DMS 273 treated with DMSO at 0.1 percent for 48 hours (cell line): ENCODE data around the gene CXCL12.

Experiments
- DNase-seq: peaks from one replicate; lab custom pipeline; 2025; lab: John Stamatoyannopoulos, UW

Gene CXCL12

DNA sequence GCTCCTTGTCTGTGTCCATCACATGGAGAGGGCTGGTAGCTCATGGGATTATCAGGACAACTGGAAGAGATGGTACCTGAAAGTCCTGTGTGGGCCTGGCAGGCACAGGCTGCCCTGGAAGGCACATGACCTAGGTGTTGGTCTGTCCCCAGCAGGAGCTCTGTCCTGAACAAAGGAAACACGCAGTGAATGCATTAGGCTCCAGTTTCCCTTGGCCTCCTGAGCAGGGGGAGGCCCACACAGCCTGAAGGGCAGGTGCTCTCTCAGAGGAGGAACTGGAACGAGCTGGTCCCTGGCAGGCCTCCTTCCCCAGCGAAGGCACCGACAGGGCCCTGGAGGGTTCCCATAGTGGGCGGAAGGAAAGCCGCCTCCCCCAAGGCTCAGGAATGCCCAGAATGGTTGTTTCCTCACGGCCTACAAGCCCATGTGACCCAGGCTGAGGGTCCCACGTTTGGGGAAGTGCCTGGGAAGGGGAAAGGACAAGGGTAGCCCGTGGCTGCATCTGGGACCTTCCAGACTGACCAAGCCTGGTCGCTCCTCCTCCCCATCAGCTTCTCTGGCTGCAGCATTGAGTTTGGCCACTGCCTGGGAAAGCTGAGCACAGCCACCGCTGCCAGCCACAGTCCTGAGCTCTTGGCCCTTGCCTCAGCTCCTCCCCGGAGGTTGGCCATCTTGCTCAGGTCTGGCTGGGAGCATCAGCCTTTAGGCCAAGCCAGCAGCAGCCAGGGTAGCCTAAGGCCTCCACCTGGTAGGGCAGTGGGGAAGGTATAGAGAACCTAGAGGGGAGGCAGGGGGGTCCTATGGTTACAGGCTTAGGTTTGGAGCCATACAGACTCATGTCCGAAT, 21.8 kb downstream of the CXCL12 start:
- no peak for DNase-seq

DNA sequence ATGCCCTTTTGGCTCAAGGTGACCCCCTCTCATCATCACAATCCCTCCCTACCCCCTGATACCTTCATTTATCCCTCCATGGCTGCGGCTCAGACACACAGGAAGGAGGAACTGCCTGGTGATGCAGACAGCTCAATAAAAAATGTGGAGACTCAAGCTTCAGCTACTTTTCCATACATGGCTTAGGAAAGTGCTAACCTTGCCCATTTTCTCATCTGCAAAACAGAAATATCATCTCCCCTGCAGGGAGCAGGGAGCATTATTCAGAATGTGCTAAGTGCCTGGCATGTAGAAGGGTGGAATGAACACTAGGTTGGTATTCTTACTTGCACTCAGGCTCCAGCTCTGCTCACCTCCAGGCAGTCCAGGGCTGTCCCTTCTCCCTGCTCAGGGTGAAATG, 23.8 kb downstream of the CXCL12 start:
- no peak for DNase-seq

DNA sequence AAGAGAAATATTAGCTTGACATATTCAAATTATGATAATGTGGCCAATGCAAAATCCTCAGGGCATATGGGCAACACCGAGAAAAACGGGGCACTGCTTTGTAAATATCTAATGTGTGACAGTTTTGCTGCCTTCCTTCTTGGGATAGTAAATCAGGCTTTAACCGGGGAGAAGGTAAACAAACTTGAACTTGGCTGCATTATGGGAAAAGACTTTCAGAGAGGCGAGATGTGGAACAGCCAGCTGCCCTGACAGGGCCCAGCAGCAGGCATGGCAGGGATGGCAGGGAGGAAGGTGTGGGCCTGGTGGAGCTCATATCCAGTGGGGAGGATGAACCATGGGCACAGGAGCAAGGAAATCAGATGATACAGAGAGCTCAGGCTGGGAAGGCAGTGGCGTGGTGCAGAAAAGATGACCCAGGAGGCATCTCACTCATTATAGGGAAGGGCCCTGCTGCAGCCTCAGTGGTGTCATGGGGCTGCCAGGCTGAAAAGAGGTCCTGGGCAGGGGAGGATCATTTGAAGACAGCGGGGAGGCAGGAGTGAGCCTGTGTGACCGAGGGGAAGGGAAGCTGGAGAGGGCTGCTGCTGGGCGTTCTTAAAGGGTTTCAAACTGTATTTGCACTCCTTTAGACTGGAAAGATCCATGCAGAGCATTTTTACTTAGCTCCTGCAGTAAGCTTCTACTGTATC, 26.7 kb downstream of the CXCL12 start:
- DNase-seq: no peak

DNA sequence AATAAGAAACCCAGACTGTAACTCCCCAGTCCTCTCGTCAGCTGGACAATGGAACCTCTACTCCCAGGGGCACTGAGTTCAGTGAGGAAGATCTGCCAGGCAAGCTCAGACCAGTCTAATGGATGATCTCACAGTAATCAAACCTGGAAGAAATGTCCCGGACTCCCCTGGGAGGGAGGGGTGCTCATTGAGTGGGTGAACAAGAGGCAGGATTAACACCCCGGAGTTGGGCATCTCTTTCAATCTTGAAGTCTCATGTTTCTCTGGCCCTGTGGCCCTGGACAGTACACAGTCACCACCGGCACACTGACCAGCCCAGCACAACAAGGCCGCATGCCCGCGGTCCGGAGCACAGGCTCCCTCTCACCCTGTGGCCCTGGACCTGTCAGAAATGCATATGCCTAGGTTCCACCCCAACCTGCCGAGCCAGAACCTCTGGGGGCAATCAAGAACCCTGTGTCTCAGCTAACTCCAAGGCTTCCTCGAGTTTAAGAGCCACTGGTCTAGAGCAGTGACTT, 27.8 kb downstream of the CXCL12 start:
- DNase-seq: no peak

DNA sequence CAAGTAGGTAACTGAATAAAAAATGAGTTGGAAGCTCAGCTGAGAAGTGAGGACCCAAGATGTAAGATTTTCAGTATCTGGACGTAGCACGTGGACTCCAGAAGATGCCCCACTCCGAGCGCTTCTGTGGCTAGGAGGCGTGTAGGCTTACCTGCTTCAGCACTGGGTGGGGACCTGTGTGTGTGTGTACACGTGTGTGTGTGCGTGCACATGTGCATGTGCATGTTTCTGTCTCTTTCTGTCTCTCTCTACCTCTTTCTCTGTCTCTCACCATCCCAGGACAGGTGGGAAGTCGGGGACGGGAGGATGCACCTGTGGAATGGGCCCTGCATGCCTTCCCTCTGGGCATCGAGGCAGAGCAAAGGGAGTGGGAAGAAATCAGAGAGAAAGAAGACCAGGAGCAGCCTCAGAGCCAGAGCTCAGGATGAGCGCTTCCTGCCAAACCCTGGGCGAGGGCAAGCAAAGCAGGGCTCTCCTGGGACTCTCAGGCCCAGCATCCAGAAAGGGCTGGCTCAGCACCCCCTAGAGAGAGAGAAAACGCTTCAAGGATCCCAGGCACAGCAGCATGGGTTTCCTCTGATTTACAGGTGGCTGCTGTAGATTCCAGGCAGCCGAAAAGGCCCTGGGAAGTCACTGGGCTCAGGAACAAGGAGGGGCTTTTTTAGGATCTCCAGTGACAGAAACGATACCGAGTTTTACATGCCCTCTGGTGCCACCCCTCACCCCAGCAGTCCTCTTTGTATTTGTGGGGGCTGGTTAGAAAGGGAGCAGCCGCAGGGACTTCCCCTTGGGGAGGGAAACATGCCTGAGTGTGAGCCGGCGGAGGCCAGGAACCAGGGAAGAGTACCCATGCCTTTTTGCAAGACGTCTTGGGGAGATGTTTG, 28.5 kb downstream of the CXCL12 start:
- no peak for DNase-seq

DNA sequence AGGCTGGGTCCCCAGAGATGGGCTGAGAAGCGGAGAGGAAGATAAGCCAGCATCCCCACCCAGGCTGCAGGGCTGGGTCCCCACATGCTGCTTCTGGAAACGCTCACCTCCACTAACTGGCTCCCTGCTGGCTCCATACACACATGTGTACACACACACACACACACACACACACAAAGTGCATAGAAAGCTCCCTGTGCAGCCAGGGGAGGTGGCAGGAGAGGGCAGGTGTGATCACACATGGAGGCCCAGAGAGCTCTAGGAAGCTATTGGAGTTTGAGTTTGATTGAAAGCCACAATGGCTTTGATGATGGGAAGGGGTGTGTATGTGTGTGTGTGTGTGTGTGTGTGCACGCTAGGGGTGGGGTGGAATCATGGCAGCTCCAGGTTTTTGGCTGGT, 29.3 kb downstream of the CXCL12 start:
- no peak for DNase-seq

DNA sequence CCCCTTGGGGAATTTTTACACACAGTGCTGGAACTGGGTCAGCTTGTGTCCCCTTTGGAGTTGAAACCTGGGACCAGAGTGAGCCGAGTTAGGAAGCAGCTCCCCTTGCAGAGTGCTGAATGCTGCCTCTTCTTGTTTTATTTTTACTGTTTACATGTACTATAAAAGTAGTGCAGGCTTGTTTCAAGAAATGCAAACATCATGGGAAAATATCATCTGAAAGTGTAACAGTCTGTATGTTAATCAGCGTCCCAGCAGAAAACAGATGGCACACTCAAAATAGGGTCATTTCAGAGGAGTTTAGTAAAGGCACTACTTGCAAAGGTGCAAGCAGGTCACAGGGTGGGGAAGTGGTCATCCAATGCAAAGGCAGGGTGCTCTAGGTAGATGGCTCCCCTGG, 30.1 kb downstream of the CXCL12 start:
- DNase-seq: no peak

DNA sequence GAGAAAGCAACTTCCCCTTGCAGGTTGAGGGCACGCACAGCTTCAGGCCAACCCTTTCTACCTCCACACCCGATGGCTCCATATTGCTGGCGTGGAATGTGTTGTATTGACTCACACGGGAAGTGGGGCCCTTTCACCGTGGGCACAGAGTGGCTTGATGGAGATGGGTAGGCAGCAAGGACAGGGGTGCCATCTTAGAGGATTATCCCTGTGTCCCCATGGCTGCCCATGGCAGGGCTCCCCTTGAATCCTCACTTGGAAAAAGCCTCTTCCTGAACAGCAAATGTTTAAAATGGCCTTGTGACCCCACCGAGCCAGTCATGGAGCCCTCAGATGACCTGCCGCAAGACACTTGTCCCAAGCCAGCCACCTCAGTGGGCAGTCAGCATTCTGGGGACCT, 31.2 kb downstream of the CXCL12 start:
- no peak for DNase-seq

DNA sequence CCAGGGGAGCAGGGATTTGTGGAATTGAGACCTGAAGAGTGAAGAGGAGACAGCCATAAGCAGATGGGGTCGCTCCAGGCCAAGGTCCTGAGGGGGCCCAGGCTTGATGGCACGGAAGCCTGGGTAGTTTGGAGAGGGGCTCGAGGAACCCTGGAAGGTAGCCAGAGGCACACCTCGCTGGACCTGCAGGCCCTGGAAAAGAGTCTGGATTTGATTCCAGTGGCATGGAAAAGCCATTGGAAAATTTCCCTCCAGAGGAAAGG, 31.8 kb downstream of the CXCL12 start:
- no peak for DNase-seq

DNA sequence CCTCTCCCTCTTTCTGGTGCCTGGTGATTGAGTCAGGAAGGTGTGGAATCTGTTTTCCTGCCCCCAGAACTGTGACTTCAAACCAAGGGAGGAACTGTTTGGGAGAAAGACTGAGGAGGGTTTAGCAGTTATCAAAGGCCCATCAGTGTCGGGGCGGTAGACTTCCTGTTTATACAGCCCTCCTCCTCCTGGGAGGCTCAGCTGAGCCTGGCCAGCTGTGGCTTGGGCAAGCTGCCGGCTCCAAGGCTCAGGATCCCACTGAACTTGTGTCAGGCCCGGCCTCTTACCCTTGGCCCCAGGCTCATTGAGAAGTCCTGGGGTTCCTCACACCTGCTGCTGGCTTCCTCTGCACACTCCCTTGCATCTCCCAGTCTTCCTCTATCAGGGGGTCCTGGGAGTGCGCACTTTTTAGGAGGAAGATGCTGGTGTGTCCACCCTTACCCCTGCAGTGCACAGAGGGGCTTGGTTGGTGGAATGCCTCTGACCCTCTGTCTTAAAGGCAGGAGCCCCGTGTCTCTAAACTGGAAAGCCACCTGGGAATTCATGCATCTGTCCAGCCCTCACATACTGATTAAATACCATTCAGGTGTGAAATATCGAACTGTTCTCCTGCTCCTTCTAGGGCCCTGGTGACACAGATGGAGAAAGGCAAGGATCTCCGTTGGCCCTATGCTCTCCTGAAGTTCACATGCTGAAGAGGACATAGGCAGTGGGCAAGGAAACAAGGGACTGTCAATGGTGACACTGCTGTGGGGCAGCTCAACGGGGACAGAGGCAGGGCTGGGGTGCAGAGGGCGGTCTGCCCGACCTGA, 32.4 kb downstream of the CXCL12 start:
- DNase-seq: peak; percentile 33

DNA sequence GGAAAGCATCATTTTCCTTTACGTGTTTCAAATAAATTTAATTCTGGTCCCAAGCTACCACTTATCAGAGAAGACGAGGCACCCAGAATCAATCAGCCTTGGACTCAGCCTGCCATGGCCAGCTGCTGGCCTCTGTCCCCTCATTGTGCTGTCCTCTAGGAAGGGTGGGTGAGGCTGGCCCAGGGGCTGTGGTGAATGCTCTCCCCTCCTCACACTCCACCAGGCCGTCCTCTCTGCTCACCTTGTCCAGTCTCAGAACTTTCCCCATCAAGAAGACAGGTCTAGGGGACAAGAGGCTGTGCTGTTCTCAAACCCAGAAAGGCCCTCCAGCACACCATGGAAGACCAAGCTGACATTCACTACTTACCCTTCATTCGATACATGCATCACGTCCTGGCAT, 36.4 kb downstream of the CXCL12 start:
- no peak for DNase-seq

DNA sequence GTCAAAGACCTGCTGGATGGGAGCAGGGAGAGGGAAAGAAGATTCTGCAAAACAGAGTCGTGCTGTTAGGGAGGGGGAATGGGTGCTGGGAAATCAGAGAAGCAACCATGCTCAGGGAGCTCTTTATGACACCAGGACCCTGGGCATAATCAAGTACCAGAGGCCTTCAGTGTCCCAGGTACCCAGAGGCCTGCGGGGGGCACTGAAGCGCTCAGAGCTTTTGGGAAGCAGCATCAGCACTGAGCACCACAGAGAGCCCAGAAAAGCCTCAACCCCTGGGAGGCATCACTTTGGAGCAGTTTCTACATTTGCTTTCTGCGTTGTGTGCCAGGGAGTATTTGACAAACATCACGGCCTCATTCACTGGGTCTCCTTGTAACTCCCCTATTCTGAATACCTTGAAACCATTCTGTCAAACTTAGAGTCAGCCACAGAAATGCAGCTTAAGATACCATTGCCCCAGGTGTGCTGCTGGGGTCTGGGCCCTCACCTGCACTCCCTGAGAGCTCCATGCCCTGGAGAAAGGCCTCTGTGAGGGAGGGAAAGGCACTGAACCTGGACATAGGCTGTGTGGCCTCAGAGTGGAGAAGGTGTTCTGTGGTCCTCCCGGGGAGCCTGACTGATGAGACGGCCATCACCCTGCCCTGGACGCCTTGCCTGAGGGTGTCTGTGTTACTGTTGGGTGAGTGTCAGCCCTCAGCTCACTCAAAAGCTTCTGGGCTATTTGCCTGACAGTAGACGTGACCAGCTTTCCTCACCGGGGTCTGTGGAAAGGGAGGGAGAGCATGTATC, 37.1 kb downstream of the CXCL12 start:
- no peak for DNase-seq

DNA sequence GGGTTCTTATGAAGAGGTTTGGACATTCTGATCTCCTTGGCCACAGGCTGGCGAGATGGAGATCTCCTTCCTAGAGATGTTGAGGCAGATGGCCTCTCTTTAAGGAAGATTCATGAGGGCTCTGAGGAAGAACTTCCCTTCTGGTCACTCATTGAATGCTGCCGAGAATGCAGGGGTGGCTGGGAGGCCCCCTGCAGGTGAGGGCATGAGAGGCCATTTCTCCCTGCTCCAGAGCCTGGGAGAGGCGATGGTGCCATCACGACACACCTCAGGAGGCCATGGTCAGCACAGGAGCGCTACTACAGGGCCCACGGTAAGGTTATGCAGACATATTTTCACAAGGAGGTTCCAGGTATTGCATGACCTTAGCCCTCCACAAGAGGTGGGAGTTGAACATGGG, 40.2 kb downstream of the CXCL12 start:
- DNase-seq: no peak

DNA sequence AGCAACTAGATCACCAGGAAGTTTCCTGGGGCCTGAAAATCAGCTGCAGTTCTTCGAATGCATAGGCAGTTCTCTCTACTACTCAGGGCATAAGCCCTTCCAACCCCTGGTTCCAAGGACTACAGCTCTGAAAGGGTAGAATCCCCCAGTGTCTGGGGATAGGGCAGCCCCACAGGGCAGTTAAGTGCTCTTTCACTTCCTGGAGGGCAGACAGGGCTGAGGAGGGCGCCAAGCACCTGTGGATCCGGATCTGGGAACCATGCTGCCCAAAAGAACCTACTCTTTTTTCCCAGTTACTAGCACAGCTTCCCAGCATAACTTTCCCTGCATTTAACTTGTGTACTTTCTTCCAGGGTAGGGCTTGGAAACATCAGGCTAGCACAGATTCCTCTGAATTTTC, 41.1 kb downstream of the CXCL12 start:
- no peak for DNase-seq

DNA sequence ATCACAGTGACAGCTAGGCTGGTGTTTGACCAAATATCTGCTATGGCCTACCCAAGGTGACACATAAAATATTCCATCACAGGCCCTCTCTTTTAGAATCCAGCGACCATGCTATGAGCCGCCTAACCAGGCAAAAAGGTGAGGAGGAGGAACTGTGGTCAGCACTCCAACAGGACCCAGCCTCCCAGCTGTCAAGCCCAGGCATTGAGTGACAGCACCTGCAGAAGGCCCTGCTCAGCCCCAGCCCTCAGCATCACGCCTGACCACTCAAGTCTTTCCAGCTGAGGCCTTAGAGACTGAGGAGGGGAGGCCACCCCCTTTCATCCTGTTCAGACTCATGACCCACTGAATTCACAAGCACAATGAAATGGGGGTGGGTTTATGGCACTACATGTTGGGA, 43.0 kb downstream of the CXCL12 start:
- DNase-seq: no peak

DNA sequence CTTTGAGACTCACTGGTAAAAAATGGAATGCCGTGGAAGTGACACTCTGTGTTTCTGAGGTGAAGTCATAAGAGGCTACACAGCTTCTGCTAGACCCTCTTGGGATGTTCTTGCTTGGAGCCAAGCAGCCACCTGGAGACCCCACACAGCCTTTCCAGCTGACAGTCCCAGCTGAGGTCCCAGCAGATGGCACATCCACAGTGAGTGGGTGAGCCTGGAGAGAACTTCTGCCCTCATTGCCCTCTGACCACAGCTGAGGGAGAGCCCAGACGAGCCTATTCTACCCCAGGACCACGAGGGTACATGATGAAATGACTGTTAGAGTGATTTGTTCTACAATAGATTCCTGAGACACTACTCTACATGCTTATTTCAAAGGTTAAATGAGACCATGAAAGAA, 44.3 kb downstream of the CXCL12 start:
- DNase-seq: no peak

DNA sequence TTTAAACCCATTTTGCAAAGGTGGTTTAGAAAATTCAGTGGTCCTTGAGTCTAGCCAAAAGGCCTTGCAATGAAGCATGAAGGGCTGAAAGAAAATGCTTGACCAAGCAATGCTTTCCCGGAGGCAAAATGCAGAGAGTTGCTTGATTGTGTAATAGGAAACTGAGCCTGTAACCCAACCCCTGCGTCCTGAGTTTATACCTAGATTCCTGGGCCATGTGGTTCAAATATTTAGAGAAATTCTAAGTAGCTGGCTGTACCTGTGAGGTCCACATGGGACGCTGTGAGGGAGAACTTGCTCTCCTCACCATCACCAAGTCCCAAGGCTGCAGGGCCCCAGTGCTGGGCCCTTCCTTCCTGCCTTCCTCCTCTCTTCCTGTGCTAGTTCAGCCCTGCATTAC, 45.7 kb downstream of the CXCL12 start:
- DNase-seq: no peak

DNA sequence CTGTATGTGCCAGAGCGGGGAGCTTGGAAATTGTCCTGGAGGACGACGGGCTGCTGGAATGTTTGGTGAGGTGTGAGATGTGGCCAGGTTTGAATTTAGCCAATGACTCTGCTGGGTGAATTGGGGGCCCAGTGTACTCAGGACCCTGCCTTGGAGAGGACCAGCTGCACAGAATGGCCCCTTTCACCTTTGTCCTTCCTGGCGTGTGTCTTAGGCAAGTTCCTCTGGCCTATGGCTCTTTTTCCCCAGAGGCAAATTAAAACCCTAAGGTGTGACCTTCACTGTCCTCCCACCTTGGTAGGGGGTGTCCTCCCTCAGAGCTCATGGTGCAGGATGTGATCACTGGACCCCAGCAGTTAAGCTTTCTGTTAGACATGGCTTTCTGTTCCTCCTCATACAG, 47.8 kb downstream of the CXCL12 start:
- DNase-seq: no peak

DNA sequence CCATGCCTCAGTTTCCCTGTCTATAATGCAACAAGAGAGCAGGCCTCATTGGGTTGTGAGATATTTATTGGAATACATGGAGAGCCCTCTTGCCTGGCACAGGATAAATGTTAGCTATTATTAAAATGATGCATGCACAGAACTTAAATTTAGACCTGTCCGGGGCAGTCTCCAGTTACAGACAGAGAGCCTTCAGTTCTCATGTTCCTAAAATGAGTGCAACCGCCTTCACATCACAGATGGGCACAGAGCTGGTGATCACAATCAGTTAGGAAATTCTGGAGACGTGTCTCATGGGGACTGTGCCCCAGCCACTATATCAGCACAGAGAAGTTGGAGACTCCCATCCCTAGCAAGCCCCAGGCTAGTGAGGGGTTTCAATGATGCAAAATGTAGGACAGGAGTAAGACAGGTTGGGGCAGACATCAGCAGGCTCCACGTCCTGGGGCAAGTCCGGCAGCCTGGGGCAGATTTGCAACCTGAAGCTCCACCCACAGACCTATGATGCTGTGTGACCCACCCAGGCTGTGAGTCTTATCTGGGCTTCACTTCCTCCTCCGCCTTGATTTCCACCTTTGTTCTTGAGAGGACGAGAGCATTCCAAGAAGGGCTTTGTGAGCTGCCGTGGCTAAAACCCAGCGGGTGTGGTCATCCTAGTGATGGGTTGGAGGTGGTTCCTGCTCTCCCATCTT, 49.4 kb downstream of the CXCL12 start:
- DNase-seq: peak; percentile 20

DNA sequence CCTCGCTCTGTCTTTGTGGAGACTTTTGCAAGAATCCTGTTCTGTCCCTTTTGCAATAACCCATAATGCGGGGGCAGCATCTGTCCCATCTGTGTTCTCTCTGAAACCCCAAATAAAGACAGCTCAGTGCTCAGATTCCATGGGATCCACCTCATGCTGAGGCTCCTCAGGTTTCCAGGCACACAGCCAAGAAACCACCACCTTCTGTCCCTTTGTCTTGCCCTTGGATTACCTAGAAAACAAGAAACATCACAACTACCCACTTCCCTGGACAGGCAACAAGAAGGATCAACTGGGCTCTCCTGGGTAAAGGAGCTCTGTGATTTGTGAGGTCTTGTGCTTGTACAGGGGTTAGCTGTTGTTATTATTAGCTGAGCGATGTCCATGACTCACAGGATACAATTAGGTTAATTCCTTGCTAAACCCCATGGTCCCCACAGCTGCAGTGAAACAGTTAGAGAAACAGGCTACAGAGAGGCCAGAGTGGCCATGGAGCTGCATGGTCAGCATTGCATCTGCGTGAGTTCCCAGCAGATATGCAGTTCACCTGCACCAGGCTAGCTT, 50.2 kb downstream of the CXCL12 start:
- DNase-seq: peak; percentile 65
